ENCODE measurements around the gene SNCG.
"Not testable (repeated sequence)": the region's sequence is repeated elsewhere in the genome, so short reads cannot be mapped to it uniquely, and the experiment has no call there.

The SNCG gene

DNA sequence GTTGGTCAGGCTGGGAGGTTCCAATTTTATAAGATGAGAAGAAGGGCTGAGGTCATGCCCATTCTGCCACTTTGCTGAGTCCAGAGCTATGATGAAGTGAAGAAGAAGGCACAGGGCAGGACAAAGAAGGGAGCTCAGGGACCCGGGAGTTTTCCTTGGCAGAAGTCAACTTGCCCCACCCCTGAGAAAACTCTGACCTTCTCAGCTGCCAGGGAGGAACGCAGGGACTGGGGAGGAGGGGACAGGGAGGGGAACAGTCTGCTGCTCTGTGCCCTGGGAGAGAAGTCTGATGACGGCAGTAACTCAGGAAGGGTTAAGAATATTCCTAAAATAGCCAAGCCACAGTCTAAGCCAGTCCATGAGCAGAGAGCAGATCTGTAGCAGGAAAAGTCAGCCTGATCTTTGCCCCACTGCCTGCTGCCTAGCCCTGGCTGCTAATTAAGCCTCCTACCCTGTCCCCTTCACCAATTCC, 21.6 kb downstream of the SNCG start:
- DNase-seq, result no peak

DNA sequence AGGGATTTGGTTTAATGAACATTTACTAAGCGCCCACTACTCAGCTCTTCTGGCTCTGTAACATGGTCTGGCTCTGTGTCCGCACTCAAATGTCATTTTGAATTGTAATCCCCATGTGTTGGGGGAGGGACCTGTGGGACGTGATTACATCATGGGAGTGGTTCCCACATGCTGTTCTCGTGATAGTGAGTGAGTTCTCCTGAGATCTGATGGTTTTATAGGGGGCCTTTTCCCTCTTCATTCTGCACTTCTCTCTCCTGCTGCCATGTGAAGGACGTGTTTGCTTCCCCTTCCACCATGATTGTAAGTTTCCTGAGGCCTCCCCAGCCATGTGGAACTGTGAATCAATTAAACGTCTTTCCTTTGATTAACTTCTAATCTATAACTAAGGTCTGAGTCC, 22.6 kb downstream of the SNCG start:
- DNase-seq, result not testable (repeated sequence)

DNA sequence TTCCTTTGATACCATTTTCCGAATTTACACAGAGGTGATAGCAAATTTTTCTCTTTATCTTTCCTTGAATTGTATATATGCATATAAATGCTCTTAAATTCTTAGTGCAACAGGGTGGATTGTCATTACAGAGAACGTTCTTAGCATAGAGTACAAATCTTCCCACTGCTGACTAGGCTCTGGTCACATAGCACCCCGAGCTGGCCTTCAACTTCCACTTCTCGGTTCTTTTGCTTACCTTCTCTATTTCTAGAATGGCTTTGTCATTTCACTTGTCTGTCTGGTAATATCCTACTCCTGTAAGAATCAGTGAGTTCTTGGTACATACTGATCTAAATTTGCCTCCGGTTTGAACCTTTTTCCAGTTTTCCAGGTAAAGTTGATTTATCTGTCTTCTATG, 23.3 kb downstream of the SNCG start:
- DNase-seq, result no peak

GRCh38 chr10:86984498-86984897, 26.1 kb downstream of the SNCG start:
- DNase-seq, result not testable (repeated sequence)

DNA sequence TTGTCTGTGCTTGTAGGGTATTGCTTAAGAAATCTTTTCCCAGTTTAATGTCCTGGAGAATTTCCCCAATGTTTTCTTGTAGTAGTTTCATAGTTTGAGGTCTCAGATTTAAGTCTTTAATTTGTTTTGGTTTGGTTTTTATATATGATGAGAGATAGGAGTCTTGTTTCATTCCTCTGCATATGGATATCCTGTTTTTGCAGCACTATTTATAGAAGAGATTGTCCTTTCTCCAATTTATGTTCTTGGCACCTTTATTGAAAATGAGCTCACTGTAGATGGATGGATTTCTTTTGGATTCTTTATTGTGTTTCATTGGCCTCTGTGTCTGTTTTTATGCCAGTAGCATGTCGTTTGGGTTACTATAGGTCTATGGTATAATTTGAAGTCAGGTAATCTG, 30.1 kb downstream of the SNCG start:
- no peak for DNase-seq

- DNase-seq, result not testable (repeated sequence)
Observed at GRCh38 chr10:86991362-86991761, 33.0 kb downstream of the SNCG start.

DNA sequence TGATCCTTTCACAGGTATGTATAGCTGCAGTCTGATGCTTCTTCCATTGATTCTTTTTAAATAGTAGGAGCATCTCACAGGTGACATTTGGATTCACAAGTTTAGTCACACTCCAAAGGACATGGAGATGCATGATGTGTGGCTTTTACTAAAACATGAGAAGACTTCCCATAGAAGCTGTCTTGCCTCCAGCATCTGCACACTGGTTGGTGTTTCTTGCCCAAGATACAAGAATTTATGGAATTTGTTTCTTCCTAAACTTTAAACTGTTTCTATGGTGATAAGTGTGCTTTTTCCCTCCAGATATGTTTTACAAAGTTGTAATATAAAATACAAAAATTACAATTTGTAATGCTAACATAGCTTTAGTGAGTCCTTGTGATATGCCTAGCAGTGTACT, 34.1 kb downstream of the SNCG start:
- no peak for DNase-seq

- DNase-seq, result no peak
Observed at GRCh38 chr10:86992929-86993328, 34.5 kb downstream of the SNCG start.

- DNase-seq, result not testable (repeated sequence)
Observed at GRCh38 chr10:86999802-87000403, 41.5 kb downstream of the SNCG start.

GRCh38 chr10:87000491-87000890, 42.1 kb downstream of the SNCG start:
- DNase-seq, result no peak

- DNase-seq, result not testable (repeated sequence)
Observed at GRCh38 chr10:87007124-87007523, 48.7 kb downstream of the SNCG start.

GRCh38 chr10:87007674-87008073, 49.3 kb downstream of the SNCG start:
- DNase-seq, result not testable (repeated sequence)

DNA sequence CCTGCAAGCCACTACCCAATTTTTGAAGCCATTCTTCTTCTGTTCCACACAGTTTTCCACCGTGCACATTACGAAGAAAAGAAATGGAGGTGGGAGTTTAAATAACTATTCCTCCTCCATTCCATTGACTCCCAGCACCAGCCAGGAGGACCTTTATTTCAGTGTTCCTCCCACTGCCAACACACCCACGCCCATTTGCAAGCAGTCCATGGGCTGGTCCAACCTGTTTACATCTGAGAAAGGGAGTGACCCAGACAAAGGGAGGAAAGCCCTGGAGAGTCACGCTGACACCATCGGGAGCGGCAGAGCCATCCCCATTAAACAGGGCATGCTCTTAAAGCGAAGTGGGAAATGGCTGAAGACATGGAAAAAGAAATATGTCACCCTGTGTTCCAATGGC, 49.9 kb downstream of the SNCG start:
- DNase-seq, result not testable (repeated sequence)

GRCh38 chr10:87009134-87009696, 50.8 kb downstream of the SNCG start:
- not testable (repeated sequence) for DNase-seq

Data from effector CD4-positive, alpha-beta T cell (primary cell).